BLaER1 (cell line): Measurements from ENCODE around the gene CAPN7.

Experiments
- H3K27ac ChIP-seq: shearing (Covaris generic); formaldehyde crosslinking; 2 replicates; pipeline ENCODE4 v1.8.1; 2022
- H3K27me3 ChIP-seq: shearing (Covaris generic); formaldehyde crosslinking; 2 replicates; pipeline ENCODE4 v1.8.1; 2022
- H3K36me3 ChIP-seq: shearing (Covaris generic); formaldehyde crosslinking; 2 replicates; pipeline ENCODE4 v1.8.1; 2022
- H3K4me1 ChIP-seq: shearing (Covaris generic); formaldehyde crosslinking; 2 replicates; pipeline ENCODE4 v1.8.1; 2022
- H3K4me2 ChIP-seq: shearing (Covaris generic); formaldehyde crosslinking; 2 replicates; pipeline ENCODE4 v1.8.1; 2022
- H3K4me3 ChIP-seq: shearing (Covaris generic); formaldehyde crosslinking; 2 replicates; pipeline ENCODE4 v1.8.1; 2022
- H3K9ac ChIP-seq: shearing (Covaris generic); formaldehyde crosslinking; 2 replicates; pipeline ENCODE4 v1.8.1; 2022
- H3K9me3 ChIP-seq: shearing (Covaris generic); formaldehyde crosslinking; 2 replicates; pipeline ENCODE4 v1.8.1; 2022
- H4K20me1 ChIP-seq: shearing (Covaris generic); formaldehyde crosslinking; 2 replicates; pipeline ENCODE4 v1.8.1; 2022
- Cebpa-rat ChIP-seq: shearing (Covaris generic); IDR thresholded peaks from 2 replicates; pipeline ENCODE4 v1.8.1; 2022

CAPN7 gene

DNA sequence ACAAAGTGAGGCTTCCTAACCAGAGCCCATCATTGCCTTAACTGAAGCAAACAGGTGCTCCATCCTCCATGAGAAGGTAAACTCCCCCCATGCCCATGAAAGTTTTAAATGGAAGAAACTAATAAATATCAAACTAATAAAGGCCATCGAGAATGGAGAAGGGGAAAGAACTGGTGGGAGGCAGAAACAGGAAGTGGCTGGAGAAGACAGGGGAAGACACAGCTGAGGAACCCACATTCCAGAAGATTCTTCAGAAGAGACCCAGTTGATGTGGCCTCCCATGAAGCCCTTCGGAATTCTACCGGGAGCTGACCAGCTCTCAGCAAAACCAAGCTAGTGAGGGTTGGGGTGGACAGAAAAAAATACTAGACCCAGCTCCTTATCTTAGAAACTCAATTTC, 84.7 kb downstream of the CAPN7 start:
- H3K4me3 ChIP-seq, result no peak overlapping the region
- H3K27ac ChIP-seq, result no peak overlapping the region
- H3K36me3 ChIP-seq, result no peaks in the 10 kb centered on the region
- H3K9me3 ChIP-seq, result no peaks in the 10 kb centered on the region
- H3K4me1 ChIP-seq, result peaks cover 43% of the 10 kb centered on the region
- TF ChIP-seq Cebpa-rat, result no peak
- no peak overlapping the region for H3K9ac ChIP-seq
- H3K27me3 ChIP-seq, result no peaks in the 10 kb centered on the region
- H3K4me2 ChIP-seq, result peak overlapping the region; percentile 78
- no peaks in the 10 kb centered on the region for H4K20me1 ChIP-seq

- Histone ChIP-seq H3K4me2 (peak overlapping the region; percentile 78), H3K27me3 (no peaks in the 10 kb centered on the region), H3K9me3 (no peaks in the 10 kb centered on the region), H3K27ac (0 out of 2 replicates have a peak overlapping the region, but pooled peaks have one; percentile 11), H3K9ac (no peak overlapping the region), H3K4me3 (no peak overlapping the region), H3K4me1 (peaks cover 43% of the 10 kb centered on the region), H4K20me1 (no peaks in the 10 kb centered on the region), H3K36me3 (no peaks in the 10 kb centered on the region)
- no peak for TF ChIP-seq Cebpa-rat
These were observed 85.8 kb downstream of the CAPN7 start for GRCh38 chr3:15291589-15292541.

DNA sequence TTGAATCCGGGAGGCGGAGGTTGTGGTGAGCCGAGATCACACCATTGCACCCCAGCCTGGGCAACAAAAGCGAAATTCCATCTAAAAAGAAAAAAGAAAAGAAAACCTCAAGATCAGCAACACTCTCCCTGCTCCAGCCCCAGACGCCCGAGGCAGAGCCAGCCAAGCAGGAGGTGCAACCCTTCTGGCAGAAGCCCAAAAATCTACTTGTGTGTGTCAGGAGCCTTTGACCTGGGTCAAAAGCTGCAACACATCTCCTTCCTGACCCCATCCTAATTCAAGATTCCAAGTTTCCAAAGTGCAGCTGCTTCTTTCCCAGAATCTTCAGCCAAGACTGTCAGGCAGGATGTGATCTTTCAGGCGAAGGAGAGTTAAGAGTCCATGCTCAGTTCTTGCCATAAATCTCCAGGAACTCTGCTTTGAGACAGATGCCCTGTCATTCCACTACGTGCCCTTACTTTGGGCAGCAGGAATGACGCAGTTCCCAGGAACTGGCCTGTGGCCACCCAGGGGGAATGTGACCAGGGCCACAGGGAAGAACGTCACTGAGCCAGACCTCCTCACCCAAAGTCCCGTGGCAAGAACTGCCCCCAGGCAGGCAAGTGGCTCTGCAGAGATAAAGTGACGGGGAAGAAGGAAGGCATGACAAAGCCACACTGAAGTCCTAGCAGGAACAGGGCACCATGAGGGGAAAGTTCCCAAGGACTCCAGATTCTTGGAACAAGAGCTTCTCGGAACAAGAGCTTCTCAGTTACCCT, 86.9 kb downstream of the CAPN7 start:
- no peak overlapping the region for H3K27ac ChIP-seq
- no peaks in the 10 kb centered on the region for H3K36me3 ChIP-seq
- no peaks in the 10 kb centered on the region for H4K20me1 ChIP-seq
- H3K9me3 ChIP-seq, result no peaks in the 10 kb centered on the region
- H3K4me1 ChIP-seq, result peaks cover 43% of the 10 kb centered on the region
- no peak for TF ChIP-seq Cebpa-rat
- H3K9ac ChIP-seq, result no peak overlapping the region
- no peaks in the 10 kb centered on the region for H3K27me3 ChIP-seq
- H3K4me2 ChIP-seq, result peak overlapping the region; percentile 78
- no peak overlapping the region for H3K4me3 ChIP-seq

DNA sequence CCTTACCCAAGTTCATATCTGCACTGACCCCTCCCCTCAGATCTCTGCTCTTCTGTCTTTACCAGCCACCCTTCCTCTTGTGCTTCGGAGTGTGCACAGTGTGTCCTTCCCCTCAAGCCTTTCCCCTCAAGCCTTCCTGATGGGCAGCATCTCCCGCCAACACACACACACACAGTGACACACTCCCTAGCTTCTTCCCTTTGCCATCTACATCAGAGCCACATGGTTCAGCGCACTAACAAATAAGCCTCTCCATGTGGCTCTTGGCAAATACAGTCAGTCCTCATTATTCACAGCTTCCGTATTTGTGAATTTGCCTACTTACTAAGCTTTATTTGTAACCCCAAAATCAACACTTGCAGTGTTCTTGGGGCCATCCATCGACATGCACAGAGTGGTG, 88.9 kb downstream of the CAPN7 start:
- Histone ChIP-seq H3K4me1 (peaks cover 49% of the 10 kb centered on the region), H3K9me3 (no peaks in the 10 kb centered on the region), H3K4me3 (no peak overlapping the region), H3K4me2 (no peak overlapping the region), H3K36me3 (no peaks in the 10 kb centered on the region), H3K27ac (no peak overlapping the region), H3K9ac (no peak overlapping the region), H4K20me1 (no peaks in the 10 kb centered on the region), H3K27me3 (no peaks in the 10 kb centered on the region)
- no peak for TF ChIP-seq Cebpa-rat

DNA sequence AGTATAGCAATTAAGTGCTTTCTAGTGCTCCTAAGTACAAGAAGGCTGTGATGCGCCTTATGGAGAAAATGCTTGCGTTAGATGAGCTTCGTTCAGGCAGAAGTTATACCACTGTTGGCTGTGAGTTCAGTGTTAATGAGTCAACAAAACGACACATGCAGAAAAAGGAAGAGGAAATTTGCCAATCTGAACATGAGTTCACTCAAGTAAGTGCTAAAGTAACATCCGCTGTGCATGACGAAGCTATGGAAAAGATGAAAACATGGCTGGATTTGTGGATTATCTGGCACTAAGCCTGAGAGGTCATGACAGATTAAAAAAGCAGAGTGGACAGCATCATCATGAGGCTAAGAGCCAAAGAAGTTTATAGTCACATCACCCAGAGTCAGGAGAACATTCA, 89.5 kb downstream of the CAPN7 start:
- no peak overlapping the region for H3K27ac ChIP-seq
- H3K9ac ChIP-seq, result no peak overlapping the region
- H3K4me3 ChIP-seq, result no peak overlapping the region
- no peaks in the 10 kb centered on the region for H3K9me3 ChIP-seq
- H3K4me1 ChIP-seq, result peaks cover 49% of the 10 kb centered on the region
- H3K36me3 ChIP-seq, result no peaks in the 10 kb centered on the region
- no peak overlapping the region for H3K4me2 ChIP-seq
- TF ChIP-seq Cebpa-rat, result no peak
- H4K20me1 ChIP-seq, result no peaks in the 10 kb centered on the region
- no peaks in the 10 kb centered on the region for H3K27me3 ChIP-seq

DNA sequence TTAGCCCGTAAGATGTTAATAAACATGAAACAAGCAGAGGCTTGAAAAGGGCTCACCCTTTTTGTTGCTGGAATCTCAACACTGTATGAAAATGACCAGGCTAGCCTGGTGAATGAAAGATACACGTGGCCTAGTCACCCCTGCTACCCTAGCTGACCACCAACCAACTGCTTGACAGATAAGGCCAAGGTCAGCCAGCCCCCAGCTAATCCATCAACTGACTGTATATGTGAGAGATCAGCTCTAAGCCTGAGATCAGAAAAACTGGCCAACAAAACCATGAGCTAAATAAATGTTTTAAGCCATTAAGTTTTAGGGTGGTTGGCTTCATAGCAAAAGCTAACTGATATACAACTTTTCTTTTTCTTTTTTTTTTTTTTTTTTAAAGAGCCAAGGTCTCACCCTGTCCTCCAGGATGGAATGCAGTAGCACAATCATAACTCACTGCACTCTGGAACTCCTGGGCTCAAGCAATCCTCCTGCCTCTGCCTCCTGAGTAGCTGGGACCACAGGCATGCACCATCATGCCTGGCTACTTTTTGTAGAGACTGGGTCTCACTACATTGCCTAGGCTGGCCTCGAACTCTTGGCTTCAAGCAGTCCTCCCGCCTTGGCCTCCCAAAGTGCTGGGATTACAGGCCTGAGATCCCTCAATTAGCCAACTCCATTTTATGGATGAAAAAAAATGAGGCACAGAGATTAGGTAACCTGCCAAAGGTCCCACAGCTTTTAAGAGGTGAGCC, 91.7 kb downstream of the CAPN7 start:
- H3K4me2 ChIP-seq, result no peak overlapping the region
- no peak for TF ChIP-seq Cebpa-rat
- no peak overlapping the region for H3K4me3 ChIP-seq
- no peak overlapping the region for H3K9ac ChIP-seq
- H4K20me1 ChIP-seq, result no peaks in the 10 kb centered on the region
- no peaks in the 10 kb centered on the region for H3K9me3 ChIP-seq
- no peaks in the 10 kb centered on the region for H3K36me3 ChIP-seq
- H3K4me1 ChIP-seq, result peaks cover 30% of the 10 kb centered on the region
- no peaks in the 10 kb centered on the region for H3K27me3 ChIP-seq
- no peak overlapping the region for H3K27ac ChIP-seq

DNA sequence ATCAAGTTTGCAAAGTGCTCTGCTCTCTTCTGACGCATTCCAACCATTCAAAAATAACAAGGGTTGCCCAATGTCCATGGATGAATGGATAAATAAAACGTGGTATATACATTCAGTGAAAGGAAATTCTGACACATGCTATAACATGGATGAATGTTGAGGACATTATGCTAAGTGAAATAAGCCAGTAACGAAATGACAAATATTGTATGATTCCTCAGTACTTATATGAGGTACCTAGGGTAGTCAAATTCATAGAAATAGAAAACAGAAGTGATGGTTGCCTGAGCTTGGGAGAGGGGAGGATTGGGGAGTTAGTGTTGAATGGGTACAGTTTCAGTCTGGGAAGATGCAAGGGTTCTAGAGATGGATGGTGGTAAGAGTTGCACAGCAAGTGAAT, 92.5 kb downstream of the CAPN7 start:
- TF ChIP-seq Cebpa-rat, result no peak
- Histone ChIP-seq H3K9me3 (no peaks in the 10 kb centered on the region), H3K36me3 (no peaks in the 10 kb centered on the region), H4K20me1 (no peaks in the 10 kb centered on the region), H3K4me2 (no peak overlapping the region), H3K27me3 (no peaks in the 10 kb centered on the region), H3K4me3 (no peak overlapping the region), H3K27ac (no peak overlapping the region), H3K4me1 (peaks cover 23% of the 10 kb centered on the region), H3K9ac (no peak overlapping the region)

DNA sequence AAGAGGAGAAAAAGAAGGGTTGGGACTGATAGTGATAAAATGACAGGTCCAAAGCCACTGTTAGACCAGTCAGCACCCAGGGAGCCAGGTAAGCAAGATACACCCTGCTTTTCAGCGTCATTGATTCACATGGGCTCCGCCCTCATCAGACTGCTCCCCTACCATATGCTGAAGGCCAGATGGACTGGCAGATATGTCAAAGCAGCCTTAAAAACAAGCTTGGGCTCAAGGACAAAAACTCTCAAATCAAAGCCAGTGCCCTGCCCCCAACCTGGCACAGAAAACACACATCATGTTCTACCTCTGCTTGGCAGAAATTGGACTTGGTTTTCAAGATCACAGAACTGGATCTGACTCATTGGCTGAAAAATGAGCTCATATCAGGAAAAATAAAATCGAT, 93.0 kb downstream of the CAPN7 start:
- no peak overlapping the region for H3K27ac ChIP-seq
- no peak for TF ChIP-seq Cebpa-rat
- no peaks in the 10 kb centered on the region for H4K20me1 ChIP-seq
- H3K9ac ChIP-seq, result no peak overlapping the region
- H3K4me3 ChIP-seq, result no peak overlapping the region
- H3K27me3 ChIP-seq, result no peaks in the 10 kb centered on the region
- H3K36me3 ChIP-seq, result no peaks in the 10 kb centered on the region
- no peak overlapping the region for H3K4me2 ChIP-seq
- H3K4me1 ChIP-seq, result peaks cover 21% of the 10 kb centered on the region
- no peaks in the 10 kb centered on the region for H3K9me3 ChIP-seq

- H3K9me3 ChIP-seq, result no peaks in the 10 kb centered on the region
- no peaks in the 10 kb centered on the region for H3K27me3 ChIP-seq
- no peak overlapping the region for H3K9ac ChIP-seq
- no peak overlapping the region for H3K4me3 ChIP-seq
- peak overlapping the region; percentile 61 for H3K4me2 ChIP-seq
- no peak overlapping the region for H3K27ac ChIP-seq
- no peaks in the 10 kb centered on the region for H3K36me3 ChIP-seq
- H4K20me1 ChIP-seq, result no peaks in the 10 kb centered on the region
- TF ChIP-seq Cebpa-rat, result no peak
- peaks cover 21% of the 10 kb centered on the region for H3K4me1 ChIP-seq
These were observed 94.5 kb downstream of the CAPN7 start for GRCh38 chr3:15300323-15301078.
